ENCODE measurements around the gene GPX3.

GPX3 gene

DNA sequence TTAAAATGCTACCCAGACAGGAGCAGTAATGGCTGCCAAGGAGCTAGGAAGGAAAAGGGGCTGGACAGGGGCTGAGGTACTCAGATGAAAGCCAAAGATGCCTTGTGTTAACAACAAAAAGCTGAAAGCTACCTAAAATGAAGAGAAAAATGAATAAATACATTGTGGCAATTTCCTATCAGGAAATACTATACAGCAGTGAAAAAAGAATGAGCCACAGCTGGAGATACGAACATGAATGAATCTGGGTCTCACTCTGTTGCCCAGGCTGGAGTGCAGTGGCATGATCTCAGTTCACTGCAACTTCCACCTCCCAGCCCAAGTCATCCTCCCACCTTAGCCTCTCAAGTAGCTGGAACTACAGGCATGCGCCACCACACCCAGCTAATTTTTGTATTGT lies 54.2 kb downstream of the GPX3 start:
- no peak for TF ChIP-seq SIN3A (IDR thresholded peaks at IDR 0.05; ENCODE audit: borderline replicate concordance, insufficient read depth, low read length)
- no peak for TF ChIP-seq TAF1 (IDR thresholded peaks at IDR 0.05; ENCODE audit: borderline replicate concordance, insufficient read depth, low read length)
- no peak for TF ChIP-seq POLR2AphosphoS5 (IDR thresholded peaks at IDR 0.05; ENCODE audit: low read depth, low read length)
- TF ChIP-seq FOXP2 (optimal IDR thresholded peaks at IDR 0.05; ENCODE audit: borderline replicate concordance, extremely low read depth, extremely low read length, insufficient read depth) = no peak
- TF ChIP-seq, protein P1, sequence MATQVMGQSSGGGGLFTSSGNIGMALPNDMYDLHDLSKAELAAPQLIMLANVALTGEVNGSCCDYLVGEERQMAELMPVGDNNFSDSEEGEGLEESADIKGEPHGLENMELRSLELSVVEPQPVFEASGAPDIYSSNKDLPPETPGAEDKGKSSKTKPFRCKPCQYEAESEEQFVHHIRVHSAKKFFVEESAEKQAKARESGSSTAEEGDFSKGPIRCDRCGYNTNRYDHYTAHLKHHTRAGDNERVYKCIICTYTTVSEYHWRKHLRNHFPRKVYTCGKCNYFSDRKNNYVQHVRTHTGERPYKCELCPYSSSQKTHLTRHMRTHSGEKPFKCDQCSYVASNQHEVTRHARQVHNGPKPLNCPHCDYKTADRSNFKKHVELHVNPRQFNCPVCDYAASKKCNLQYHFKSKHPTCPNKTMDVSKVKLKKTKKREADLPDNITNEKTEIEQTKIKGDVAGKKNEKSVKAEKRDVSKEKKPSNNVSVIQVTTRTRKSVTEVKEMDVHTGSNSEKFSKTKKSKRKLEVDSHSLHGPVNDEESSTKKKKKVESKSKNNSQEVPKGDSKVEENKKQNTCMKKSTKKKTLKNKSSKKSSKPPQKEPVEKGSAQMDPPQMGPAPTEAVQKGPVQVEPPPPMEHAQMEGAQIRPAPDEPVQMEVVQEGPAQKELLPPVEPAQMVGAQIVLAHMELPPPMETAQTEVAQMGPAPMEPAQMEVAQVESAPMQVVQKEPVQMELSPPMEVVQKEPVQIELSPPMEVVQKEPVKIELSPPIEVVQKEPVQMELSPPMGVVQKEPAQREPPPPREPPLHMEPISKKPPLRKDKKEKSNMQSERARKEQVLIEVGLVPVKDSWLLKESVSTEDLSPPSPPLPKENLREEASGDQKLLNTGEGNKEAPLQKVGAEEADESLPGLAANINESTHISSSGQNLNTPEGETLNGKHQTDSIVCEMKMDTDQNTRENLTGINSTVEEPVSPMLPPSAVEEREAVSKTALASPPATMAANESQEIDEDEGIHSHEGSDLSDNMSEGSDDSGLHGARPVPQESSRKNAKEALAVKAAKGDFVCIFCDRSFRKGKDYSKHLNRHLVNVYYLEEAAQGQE (IDR thresholded peaks at IDR 0.05; ENCODE audit: insufficient read depth in 1 of 2, low read depth in 2 of 2, low read length in 2 of 2) = no peak

DNA sequence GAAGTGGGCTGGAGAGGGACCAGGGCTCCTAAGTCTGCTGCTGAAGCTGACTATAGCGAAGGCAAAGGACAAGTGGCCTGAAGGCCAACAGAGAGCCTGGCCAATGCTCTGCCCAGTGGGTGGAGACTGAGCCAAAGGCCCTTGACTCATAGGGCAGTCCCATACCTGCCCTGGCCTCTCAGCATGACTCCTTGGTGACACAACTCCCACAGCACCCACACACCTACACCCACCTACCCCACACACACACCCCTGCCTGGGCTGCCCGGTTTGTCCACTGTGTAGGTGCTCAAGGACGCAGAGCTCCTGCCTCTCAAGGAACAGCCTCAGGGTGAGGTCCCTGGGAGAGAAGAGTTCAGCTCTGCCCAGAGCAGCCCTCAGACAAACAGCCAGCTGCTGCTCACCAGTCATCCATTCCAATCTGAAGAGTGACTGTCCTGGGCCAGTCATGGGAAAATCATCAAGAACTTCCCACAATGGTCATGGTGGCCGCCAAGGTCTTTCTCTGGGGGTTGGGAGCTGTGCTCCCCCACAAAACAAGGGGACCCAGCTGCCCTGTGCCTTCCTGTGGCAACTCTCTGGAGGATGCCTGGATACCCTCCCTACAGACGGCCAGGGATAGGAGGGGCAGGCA lies 55.4 kb downstream of the GPX3 start:
- TF ChIP-seq TAF1 (IDR thresholded peaks at IDR 0.05; ENCODE audit: borderline replicate concordance, insufficient read depth, low read length) (no peak), SIN3A (IDR thresholded peaks at IDR 0.05; ENCODE audit: borderline replicate concordance, insufficient read depth, low read length) (no peak), POLR2AphosphoS5 (IDR thresholded peaks at IDR 0.05; ENCODE audit: low read depth, low read length) (no peak), FOXP2 (optimal IDR thresholded peaks at IDR 0.05; ENCODE audit: borderline replicate concordance, extremely low read depth, extremely low read length, insufficient read depth) (no peak)
- TF ChIP-seq, protein P1 (IDR thresholded peaks at IDR 0.05; ENCODE audit: insufficient read depth in 1 of 2, low read depth in 2 of 2, low read length in 2 of 2) = no peak

DNA sequence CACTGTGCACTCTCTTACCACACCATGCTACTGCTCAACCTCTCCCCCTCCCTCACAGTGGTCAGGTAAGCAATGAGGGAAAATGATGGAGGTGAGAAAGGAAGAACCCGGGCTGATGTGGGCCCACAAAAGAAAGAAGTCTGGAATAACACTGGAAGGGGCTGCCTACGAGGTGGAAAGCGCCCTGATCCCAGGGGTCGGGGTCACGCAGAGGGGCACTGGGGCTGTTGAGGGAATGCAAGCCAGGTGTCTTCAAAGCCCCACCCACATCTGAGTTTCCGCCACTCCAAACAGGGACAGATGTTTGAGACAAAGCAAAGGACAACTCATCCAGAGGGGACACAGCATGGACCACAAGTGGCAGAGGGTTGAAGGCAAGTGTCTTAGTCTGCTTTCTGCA lies 56.2 kb downstream of the GPX3 start:
- TF ChIP-seq FOXP2 (optimal IDR thresholded peaks at IDR 0.05; ENCODE audit: borderline replicate concordance, extremely low read depth, extremely low read length, insufficient read depth) = no peak
- TF ChIP-seq, protein P1 (IDR thresholded peaks at IDR 0.05; ENCODE audit: insufficient read depth in 1 of 2, low read depth in 2 of 2, low read length in 2 of 2) = no peak
- TF ChIP-seq SIN3A (IDR thresholded peaks at IDR 0.05; ENCODE audit: borderline replicate concordance, insufficient read depth, low read length) = no peak
- TF ChIP-seq POLR2AphosphoS5 (IDR thresholded peaks at IDR 0.05; ENCODE audit: low read depth, low read length) = no peak
- TF ChIP-seq TAF1 (IDR thresholded peaks at IDR 0.05; ENCODE audit: borderline replicate concordance, insufficient read depth, low read length) = no peak

DNA sequence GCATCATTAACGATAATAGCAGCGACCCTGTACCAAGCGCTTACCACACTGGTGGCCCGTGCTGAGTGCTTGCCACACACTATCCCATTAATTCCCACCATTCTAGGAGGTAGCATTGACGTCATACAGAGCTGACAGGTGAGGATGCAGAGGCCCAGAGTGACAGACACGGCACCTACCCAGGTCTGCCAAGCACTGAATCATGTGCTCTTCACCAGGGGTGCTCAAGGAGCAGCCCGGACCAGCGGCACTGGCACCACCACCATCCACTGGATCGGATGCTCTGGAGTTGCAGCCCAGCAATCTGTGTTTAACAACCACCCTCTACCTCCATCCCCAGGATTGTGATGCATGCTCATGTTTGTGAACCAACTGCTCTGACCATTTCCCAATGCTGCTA lies 57.0 kb downstream of the GPX3 start:
- TF ChIP-seq TAF1 (IDR thresholded peaks at IDR 0.05; ENCODE audit: borderline replicate concordance, insufficient read depth, low read length) (no peak), FOXP2 (optimal IDR thresholded peaks at IDR 0.05; ENCODE audit: borderline replicate concordance, extremely low read depth, extremely low read length, insufficient read depth) (no peak), POLR2AphosphoS5 (IDR thresholded peaks at IDR 0.05; ENCODE audit: low read depth, low read length) (no peak), SIN3A (IDR thresholded peaks at IDR 0.05; ENCODE audit: borderline replicate concordance, insufficient read depth, low read length) (no peak)
- TF ChIP-seq, protein P1 (IDR thresholded peaks at IDR 0.05; ENCODE audit: insufficient read depth in 1 of 2, low read depth in 2 of 2, low read length in 2 of 2) = no peak

All from PFSK-1 (cell line).